H9 (cell line): ENCODE results near the gene HDAC1. TPM values are rescaled to one million over a fixed set of nuclear protein-coding genes. Genes with fewer than 3 reads are reported as not detected.

Source experiments
- DNase-seq: peaks from one replicate; pipeline ENCODE4 v3.0.0-alpha.2; 2017
- H2AFZ ChIP-seq: one replicate; pipeline ENCODE4 v1.6.1; 2013; ENCODE audit warnings: mild to moderate bottlenecking, low read length, control low read depth, moderate library complexity
- H2AK5ac ChIP-seq: 2 replicates; pipeline ENCODE4 v1.6.1; 2013; ENCODE audit warnings: low read length, control low read depth, mixed read lengths; ENCODE audit not compliant: insufficient read length
- H2BK120ac ChIP-seq: one replicate; pipeline ENCODE4 v1.6.1; 2013; ENCODE audit warnings: low read depth, mild to moderate bottlenecking, low read length, control low read depth, inconsistent platforms; ENCODE audit not compliant: poor library complexity, severe bottlenecking
- H2BK12ac ChIP-seq: 2 replicates; pipeline ENCODE4 v1.6.1; 2013; ENCODE audit warnings: low read length, control low read depth, mixed read lengths, low read depth; ENCODE audit not compliant: insufficient read length
- H2BK15ac ChIP-seq: 2 replicates; pipeline ENCODE4 v1.6.1; 2013; ENCODE audit warnings: low read depth, low read length, control low read depth
- H2BK20ac ChIP-seq: one replicate; pipeline ENCODE4 v1.6.1; 2013; ENCODE audit warnings: low read depth, mild to moderate bottlenecking, low read length, control low read depth, inconsistent platforms; ENCODE audit not compliant: poor library complexity, severe bottlenecking
- H2BK5ac ChIP-seq: 2 replicates; pipeline ENCODE4 v1.6.1; 2013; ENCODE audit warnings: low read length, control low read depth, mixed read lengths; ENCODE audit not compliant: insufficient read length
- H3K14ac ChIP-seq: 2 replicates; pipeline ENCODE4 v1.6.1; 2013; ENCODE audit warnings: low read length, control low read depth; ENCODE audit not compliant: insufficient read depth
- H3K18ac ChIP-seq: 2 replicates; pipeline ENCODE4 v1.6.1; 2013; ENCODE audit warnings: low read depth, mild to moderate bottlenecking, mixed read lengths, low read length, control low read depth; ENCODE audit not compliant: insufficient read length
- H3K23ac ChIP-seq: 2 replicates; pipeline ENCODE4 v1.6.1; 2013; ENCODE audit warnings: low read length, control low read depth, mixed read lengths, low read depth; ENCODE audit not compliant: insufficient read length
- H3K23me2 ChIP-seq: 2 replicates; pipeline ENCODE4 v1.6.1; 2013; ENCODE audit warnings: low read depth, mild to moderate bottlenecking, mixed read lengths, low read length, control low read depth; ENCODE audit not compliant: insufficient read length, poor library complexity, severe bottlenecking
- H3K27ac ChIP-seq: 2 replicates; pipeline ENCODE4 v1.5.1; 2013; ENCODE audit warnings: low read length, control low read depth, mixed read lengths, low read depth; ENCODE audit not compliant: insufficient read length
- H3K27me3 ChIP-seq: 2 replicates; pipeline ENCODE4 v1.6.1; 2013; ENCODE audit warnings: low read length, control low read depth, inconsistent platforms; ENCODE audit not compliant: insufficient read depth
- H3K4ac ChIP-seq: 2 replicates; pipeline ENCODE4 v1.6.1; 2013; ENCODE audit warnings: low read depth, mild to moderate bottlenecking, control low read depth, inconsistent platforms, low read length, moderate library complexity
- H3K4me1 ChIP-seq: 2 replicates; pipeline ENCODE4 v1.6.1; 2013; ENCODE audit warnings: low read length, control low read depth, inconsistent platforms; ENCODE audit not compliant: insufficient read depth
- H3K4me2 ChIP-seq: 2 replicates; pipeline ENCODE4 v1.6.1; 2013; ENCODE audit warnings: low read length, control low read depth, mixed read lengths; ENCODE audit not compliant: insufficient read length, insufficient read depth
- H3K56ac ChIP-seq: 2 replicates; pipeline ENCODE4 v1.6.1; 2013; ENCODE audit warnings: low read depth, mild to moderate bottlenecking, mixed read lengths, low read length, control low read depth; ENCODE audit not compliant: insufficient read length
- H3K79me1 ChIP-seq: 2 replicates; pipeline ENCODE4 v1.6.1; 2013; ENCODE audit warnings: low read depth, mild to moderate bottlenecking, moderate library complexity, low read length, control low read depth, inconsistent platforms; ENCODE audit not compliant: insufficient read depth, poor library complexity, severe bottlenecking
- H3K79me2 ChIP-seq: 2 replicates; pipeline ENCODE4 v1.6.1; 2013; ENCODE audit warnings: low read length, control low read depth, inconsistent platforms; ENCODE audit not compliant: insufficient read depth
- H3K9ac ChIP-seq: 2 replicates; pipeline ENCODE4 v1.6.1; 2013; ENCODE audit warnings: low read length, control low read depth, mixed read lengths; ENCODE audit not compliant: insufficient read length; ENCODE audit errors: extremely low read depth
- H3K9me3 ChIP-seq: one replicate; pipeline ENCODE4 v1.6.1; 2013; ENCODE audit warnings: low read depth, low read length, inconsistent platforms; ENCODE audit not compliant: control insufficient read depth
- H3T11ph ChIP-seq: one replicate; pipeline ENCODE4 v1.6.1; 2013; ENCODE audit warnings: mild to moderate bottlenecking, low read length, control low read depth, inconsistent platforms
- H4K20me1 ChIP-seq: one replicate; pipeline ENCODE4 v1.6.1; 2013; ENCODE audit not compliant: control insufficient read depth, insufficient read length, insufficient read depth
- H4K5ac ChIP-seq: 2 replicates; pipeline ENCODE4 v1.6.1; 2013; ENCODE audit warnings: low read depth, mild to moderate bottlenecking, mixed read lengths, low read length, control low read depth; ENCODE audit not compliant: insufficient read length
- H4K8ac ChIP-seq: replicated peaks from 2 replicates; pipeline ENCODE4 v1.6.1; 2013; ENCODE audit warnings: low read length, control low read depth, mixed read lengths, low read depth; ENCODE audit not compliant: insufficient read length
- H4K91ac ChIP-seq: 2 replicates; pipeline ENCODE4 v1.6.1; 2013; ENCODE audit warnings: low read depth, mild to moderate bottlenecking, moderate library complexity, mixed read lengths, low read length, control low read depth; ENCODE audit not compliant: insufficient read length
- H3K27ac Mint-ChIP-seq, 3 experiments: 2 replicates in 2 of 3; 3 replicates in 1 of 3; pipeline ENCODE4 v1.8.0; 2020 to 2021; ENCODE audit warnings: mixed read lengths in 3 of 3, mild to moderate bottlenecking in 1 of 3, moderate library complexity in 1 of 3
- H3K27me3 Mint-ChIP-seq: 2 replicates; pipeline ENCODE4 v1.8.0; 2021; ENCODE audit warnings: low read depth, mild to moderate bottlenecking, moderate library complexity, mixed read lengths
- H3K36me3 Mint-ChIP-seq, 3 experiments: 2 replicates in 2 of 3; 3 replicates in 1 of 3; pipeline ENCODE4 v1.8.0; 2020 to 2021; ENCODE audit warnings: low read depth in 3 of 3, mixed read lengths in 3 of 3; ENCODE audit not compliant: insufficient read depth in 1 of 3
- H3K4me1 Mint-ChIP-seq, 2 experiments: 2 replicates each; pipeline ENCODE4 v1.8.0; 2020; ENCODE audit warnings: mixed read lengths in 2 of 2
- H3K4me3 Mint-ChIP-seq, 2 experiments: 2 replicates in 1 of 2; 3 replicates in 1 of 2; pipeline ENCODE4 v1.8.0; 2020 to 2021; ENCODE audit warnings: mild to moderate bottlenecking in 2 of 2, mixed read lengths in 2 of 2, moderate library complexity in 1 of 2
- H3K9me3 Mint-ChIP-seq, 2 experiments: 2 replicates in 1 of 2; 3 replicates in 1 of 2; pipeline ENCODE4 v1.8.0; 2020; ENCODE audit warnings: mild to moderate bottlenecking in 2 of 2, mixed read lengths in 2 of 2, moderate library complexity in 1 of 2
- total RNA-seq: library from RNA; stranded (reverse); gene quantifications from 2 replicates; pipeline ENCODE4 v1.2.1, GENCODE V29; 2021
- TF ChIP-seq, protein P1 (sequence below): fragments of 200-600 bp; sonication (generic); conservative IDR thresholded peaks from 3 replicates; pipeline ENCODE4 v1.8.0; 2021; ENCODE audit warnings: antibody characterized with exemption, mild to moderate bottlenecking

The HDAC1 gene
- total RNA-seq, 1 experiment from 2014 or later, result 162 TPM

DNA sequence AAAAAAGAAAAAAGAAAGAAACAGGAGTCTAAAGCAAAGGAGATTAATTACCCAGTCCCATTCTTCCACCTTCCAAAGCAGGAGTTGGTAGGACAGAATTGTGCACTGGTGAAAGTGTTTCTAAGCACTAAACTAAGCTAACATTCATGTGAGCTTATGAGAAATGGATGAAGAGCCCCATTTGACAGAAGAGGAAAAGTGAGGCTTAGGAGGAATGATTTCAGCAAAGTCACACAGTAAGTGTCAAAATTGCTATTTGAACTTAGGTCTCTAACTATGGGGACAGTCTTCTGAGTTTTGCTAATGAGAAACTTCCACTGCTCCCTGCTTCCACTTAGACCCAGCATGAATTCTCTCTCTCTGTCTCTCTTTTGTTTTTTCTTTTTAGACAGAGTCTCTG is 22.1 kb upstream of the HDAC1 start:
- Mint-ChIP-seq H3K4me3 (no peak overlapping the region), H3K4me1 (peaks cover 24 to 37% of the 10 kb centered on the region in 2 experiments), H3K27me3 (no peaks in the 10 kb centered on the region; the same call in 1 of the 2 replicates), H3K27ac (no peak overlapping the region), H3K36me3 (no peaks in the 10 kb centered on the region), H3K9me3 (no peaks in the 10 kb centered on the region; a peak in 1 of 5 replicates)
- no peak overlapping the region for H3K4me2 ChIP-seq
- H2BK20ac ChIP-seq, result no peak overlapping the region
- peaks cover 6% of the 10 kb centered on the region; the same call in 1 of the 2 replicates for H3K4me1 ChIP-seq
- no peak overlapping the region for H3K4ac ChIP-seq
- no peak overlapping the region for H3K9ac ChIP-seq
- no peak overlapping the region for H3K18ac ChIP-seq
- H3K9me3 ChIP-seq, result no peaks in the 10 kb centered on the region
- H3K79me1 ChIP-seq, result no peaks in the 10 kb centered on the region
- H2BK120ac ChIP-seq, result no peak overlapping the region
- no peaks in the 10 kb centered on the region; the same call in 1 of the 2 replicates for H3K79me2 ChIP-seq
- H4K5ac ChIP-seq, result no peak overlapping the region
- H2AFZ ChIP-seq, result no peak overlapping the region
- no peak overlapping the region for H3K23ac ChIP-seq
- no peak overlapping the region for H4K8ac ChIP-seq
- DNase-seq, result no peak
- H2BK12ac ChIP-seq, result no peak overlapping the region
- peaks cover 7% of the 10 kb centered on the region for H3K23me2 ChIP-seq
- TF ChIP-seq, protein P1, sequence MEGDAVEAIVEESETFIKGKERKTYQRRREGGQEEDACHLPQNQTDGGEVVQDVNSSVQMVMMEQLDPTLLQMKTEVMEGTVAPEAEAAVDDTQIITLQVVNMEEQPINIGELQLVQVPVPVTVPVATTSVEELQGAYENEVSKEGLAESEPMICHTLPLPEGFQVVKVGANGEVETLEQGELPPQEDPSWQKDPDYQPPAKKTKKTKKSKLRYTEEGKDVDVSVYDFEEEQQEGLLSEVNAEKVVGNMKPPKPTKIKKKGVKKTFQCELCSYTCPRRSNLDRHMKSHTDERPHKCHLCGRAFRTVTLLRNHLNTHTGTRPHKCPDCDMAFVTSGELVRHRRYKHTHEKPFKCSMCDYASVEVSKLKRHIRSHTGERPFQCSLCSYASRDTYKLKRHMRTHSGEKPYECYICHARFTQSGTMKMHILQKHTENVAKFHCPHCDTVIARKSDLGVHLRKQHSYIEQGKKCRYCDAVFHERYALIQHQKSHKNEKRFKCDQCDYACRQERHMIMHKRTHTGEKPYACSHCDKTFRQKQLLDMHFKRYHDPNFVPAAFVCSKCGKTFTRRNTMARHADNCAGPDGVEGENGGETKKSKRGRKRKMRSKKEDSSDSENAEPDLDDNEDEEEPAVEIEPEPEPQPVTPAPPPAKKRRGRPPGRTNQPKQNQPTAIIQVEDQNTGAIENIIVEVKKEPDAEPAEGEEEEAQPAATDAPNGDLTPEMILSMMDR, result no peak
- H3K27me3 ChIP-seq, result no peaks in the 10 kb centered on the region
- no peak overlapping the region for H2BK5ac ChIP-seq
- no peak overlapping the region for H2BK15ac ChIP-seq
- no peak overlapping the region for H4K91ac ChIP-seq
- H3K27ac ChIP-seq, result no peak overlapping the region
- H3T11ph ChIP-seq, result no peak overlapping the region
- H4K20me1 ChIP-seq, result no peaks in the 10 kb centered on the region
- H2AK5ac ChIP-seq, result no peak overlapping the region
- no peak overlapping the region for H3K14ac ChIP-seq
- H3K56ac ChIP-seq, result no peak overlapping the region
